Measurements from ENCODE around the gene CASR.

DNA sequence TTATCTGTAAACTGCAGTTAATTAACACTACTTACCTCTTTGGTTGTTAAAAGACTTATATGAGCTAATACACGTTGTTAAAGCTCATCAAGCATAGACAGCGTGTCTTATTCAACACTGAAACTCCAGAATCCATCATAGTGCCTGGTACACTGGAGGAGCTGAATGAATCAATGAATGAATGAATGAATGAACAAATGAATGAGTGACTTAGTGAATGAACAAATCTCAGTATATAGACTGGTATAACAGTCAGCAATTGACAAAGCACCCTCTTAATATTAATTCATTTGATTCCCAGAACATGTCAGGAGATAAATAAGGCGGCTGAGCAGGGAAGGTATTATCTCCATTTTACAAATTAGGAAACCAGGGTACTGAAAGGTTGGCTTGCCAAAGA is 7.1 kb downstream of the CASR start:
- no peak for TF ChIP-seq POLR2AphosphoS5 (IDR thresholded peaks at IDR 0.05)
- TF ChIP-seq, protein P1, sequence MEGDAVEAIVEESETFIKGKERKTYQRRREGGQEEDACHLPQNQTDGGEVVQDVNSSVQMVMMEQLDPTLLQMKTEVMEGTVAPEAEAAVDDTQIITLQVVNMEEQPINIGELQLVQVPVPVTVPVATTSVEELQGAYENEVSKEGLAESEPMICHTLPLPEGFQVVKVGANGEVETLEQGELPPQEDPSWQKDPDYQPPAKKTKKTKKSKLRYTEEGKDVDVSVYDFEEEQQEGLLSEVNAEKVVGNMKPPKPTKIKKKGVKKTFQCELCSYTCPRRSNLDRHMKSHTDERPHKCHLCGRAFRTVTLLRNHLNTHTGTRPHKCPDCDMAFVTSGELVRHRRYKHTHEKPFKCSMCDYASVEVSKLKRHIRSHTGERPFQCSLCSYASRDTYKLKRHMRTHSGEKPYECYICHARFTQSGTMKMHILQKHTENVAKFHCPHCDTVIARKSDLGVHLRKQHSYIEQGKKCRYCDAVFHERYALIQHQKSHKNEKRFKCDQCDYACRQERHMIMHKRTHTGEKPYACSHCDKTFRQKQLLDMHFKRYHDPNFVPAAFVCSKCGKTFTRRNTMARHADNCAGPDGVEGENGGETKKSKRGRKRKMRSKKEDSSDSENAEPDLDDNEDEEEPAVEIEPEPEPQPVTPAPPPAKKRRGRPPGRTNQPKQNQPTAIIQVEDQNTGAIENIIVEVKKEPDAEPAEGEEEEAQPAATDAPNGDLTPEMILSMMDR (IDR thresholded peaks at IDR 0.05), result no peak

Measured in breast epithelium (tissue), 3 donors.